HCT116 (cell line): ENCODE data around the gene PTPRF. TPM values are rescaled to one million over a fixed set of nuclear protein-coding genes. Genes with fewer than 3 reads are reported as not detected.

Experiments
- ATAC-seq: fragments of 200-7000 bp; cut with Tn5 transposase; 2 replicates; pipeline ENCODE4 v1.9.1; 2020; ENCODE audit warnings: mild to moderate bottlenecking, moderate library complexity
- BruUV-seq: library from RNA; stranded (reverse); fragments of 400-500 nt; replicated peaks from 2 replicates; lab custom pipeline; 2021; lab: Mats Ljungman, UMichigan
- CTCF ChIA-PET: fragments of 300-600 bp; sonication (Branson Sonifier 250); formaldehyde crosslinking; loops from one replicate; lab custom pipeline; 2021; ENCODE audit warnings: antibody characterized with exemption; lab: Charles Lee
- POLR2A ChIA-PET: fragments of 300-600, 350-600 bp; sonication (Branson Sonifier 250); formaldehyde crosslinking; loops from one replicate; lab custom pipeline; 2021; ENCODE audit warnings: antibody characterized with exemption; lab: Charles Lee
- RAD21 ChIA-PET, 2 experiments: fragments of 300-600 bp; sonication (Branson Sonifier 250); formaldehyde crosslinking; loops; one replicate each; lab custom pipeline; 2023; ENCODE audit warnings: low total read pairs in 2 of 2; ENCODE audit not compliant: uncharacterized antibody in 2 of 2, unreplicated experiment in 2 of 2, low non-redundant PET in 1 of 2; lab: Charles Lee
- DNase-seq: peaks from one replicate; pipeline ENCODE4 v3.0.0-alpha.2; 2010; ENCODE audit warnings: low read depth, low spot score
- H2AFZ ChIP-seq: fragments of 200-600 bp; shearing (Covaris generic), sonication (generic); 2 replicates; pipeline ENCODE4 v1.6.1; 2017; ENCODE audit warnings: low read depth, mixed run types, mixed read lengths, antibody characterized with exemption, low read length; ENCODE audit not compliant: poor library complexity, severe bottlenecking
- H3K27ac ChIP-seq: 2 replicates; pipeline ENCODE4 v1.5.1; 2012; ENCODE audit warnings: low read depth, low read length
- H3K27me3 ChIP-seq: fragments of 200-600 bp; sonication (generic); 2 replicates; pipeline ENCODE4 v1.6.1; 2016; ENCODE audit warnings: mixed run types, low read length, mixed read lengths; ENCODE audit not compliant: insufficient read depth
- H3K36me3 ChIP-seq, 2 experiments: fragments of 200-500 bp in 1 of 2; fragments of 200-600 bp in 1 of 2; sonication (Bioruptor generic) in 1 of 2; sonication (generic) in 1 of 2; 2 replicates each; pipeline versions ENCODE4 v1.5.1 to v1.6.1; 2014 to 2016; ENCODE audit warnings: low read length in 2 of 2, inconsistent platforms in 1 of 2, mixed read lengths in 1 of 2, mixed run types in 1 of 2; ENCODE audit not compliant: insufficient read depth in 2 of 2, control insufficient read depth in 1 of 2
- H3K4me1 ChIP-seq, 2 experiments: fragments of 200-600 bp in 1 of 2; sonication (generic) in 1 of 2; 2 replicates each; pipeline versions ENCODE4 v1.5.1 to v1.6.1; 2012 to 2017; ENCODE audit warnings: low read length in 2 of 2, inconsistent platforms in 1 of 2, mild to moderate bottlenecking in 1 of 2, mixed read lengths in 1 of 2, mixed run types in 1 of 2, moderate library complexity in 1 of 2; ENCODE audit not compliant: insufficient read depth in 2 of 2, control insufficient read depth in 1 of 2
- H3K4me2 ChIP-seq: fragments of 200-600 bp; sonication (generic); 2 replicates; pipeline ENCODE4 v1.6.1; 2017; ENCODE audit warnings: mixed run types, low read length, mixed read lengths
- H3K4me3 ChIP-seq, 2 experiments: fragments of 200-600 bp in 1 of 2; sonication (generic) in 1 of 2; replicated peaks in 1 of 2; 2 replicates each; pipeline ENCODE4 v1.5.1; 2011 to 2016; ENCODE audit warnings: low read length in 2 of 2, control low read depth in 1 of 2, low read depth in 1 of 2, mild to moderate bottlenecking in 1 of 2, mixed read lengths in 1 of 2, mixed run types in 1 of 2
- H3K79me2 ChIP-seq: fragments of 200-600 bp; sonication (generic); 2 replicates; pipeline ENCODE4 v1.6.1; 2017; ENCODE audit warnings: mild to moderate bottlenecking, mixed run types, low read length, moderate library complexity, mixed read lengths; ENCODE audit not compliant: insufficient read depth
- H3K9ac ChIP-seq: fragments of 200-600 bp; sonication (generic); 2 replicates; pipeline ENCODE4 v1.6.1; 2016; ENCODE audit warnings: low read length, mixed read lengths
- H3K9me2 ChIP-seq: fragments of 200-600 bp; sonication (generic), shearing (Covaris generic); 2 replicates; pipeline ENCODE4 v1.6.1; 2017; ENCODE audit warnings: mixed run types, mild to moderate bottlenecking, moderate library complexity; ENCODE audit not compliant: insufficient read depth
- H3K9me3 ChIP-seq, 2 experiments: fragments of 200-500 bp in 1 of 2; fragments of 200-600 bp in 1 of 2; sonication (Bioruptor generic) in 1 of 2; sonication (generic) in 1 of 2; 2 replicates each; pipeline ENCODE4 v1.6.1; 2014 to 2017; ENCODE audit warnings: low read length in 2 of 2, mixed read lengths in 2 of 2, inconsistent platforms in 1 of 2, low read depth in 1 of 2, mild to moderate bottlenecking in 1 of 2, mixed run types in 1 of 2, moderate library complexity in 1 of 2; ENCODE audit not compliant: control insufficient read depth in 1 of 2, insufficient read depth in 1 of 2
- H4K20me1 ChIP-seq: fragments of 200-600 bp; sonication (generic), shearing (Covaris generic); 2 replicates; pipeline ENCODE4 v1.6.1; 2017; ENCODE audit warnings: mixed run types, mild to moderate bottlenecking, moderate library complexity; ENCODE audit not compliant: insufficient read depth
- CBX3 ChIP-seq: IDR thresholded peaks from 2 replicates; pipeline ENCODE4 v1.6.1; 2012; ENCODE audit warnings: low read depth
- EGR1 ChIP-seq: IDR thresholded peaks from 2 replicates; pipeline ENCODE4 v1.6.1; 2012; ENCODE audit warnings: low read depth
- EZH2phosphoT487 ChIP-seq: fragments of 200-600 bp; IDR thresholded peaks from 2 replicates; pipeline ENCODE4 v1.6.1; 2018; ENCODE audit warnings: antibody characterized with exemption, borderline replicate concordance
- ZFX ChIP-seq: fragments of 450-650 bp; IDR thresholded peaks from 2 replicates; pipeline ENCODE4 v1.6.1; 2017
- intact Hi-C: fragments of 100-400 bp; cut with micrococcal nuclease; formaldehyde crosslinking; loops from 2 replicates; pipeline ENCODE4 v1.10.0; 2022
- total RNA-seq: library from RNA; stranded (reverse); gene quantifications from one replicate; pipeline ENCODE4 v1.2.1, GENCODE V29; 2021; ENCODE audit not compliant: unreplicated experiment
- TF ChIP-seq, protein P1 (sequence below): IDR thresholded peaks from 2 replicates; pipeline ENCODE4 v1.6.1; 2011; ENCODE audit warnings: mild to moderate bottlenecking, low read length, moderate library complexity; ENCODE audit not compliant: insufficient replicate concordance; ENCODE audit errors: extremely low read depth

The PTPRF gene
- total RNA-seq, 1 experiment from 2014 or later, result 224 TPM

GRCh38 chr1:43605157-43605556 is 74.5 kb downstream of the PTPRF start:
- Histone ChIP-seq H3K36me3 (peaks cover 44 to 49% of the 10 kb centered on the region in 2 experiments; a peak in 3 of 4 replicates), H2AFZ (no peak overlapping the region)
- no peak for TF ChIP-seq EZH2phosphoT487
- TF ChIP-seq, all 23 proteins: peak for 0
- Histone ChIP-seq H3K4me1 (no peaks in the 10 kb centered on the region), H3K27me3 (no peaks in the 10 kb centered on the region), H3K4me3 (no peak overlapping the region), H3K79me2 (no peaks in the 10 kb centered on the region), H3K4me2 (no peak overlapping the region), H3K9ac (no peak overlapping the region), H3K9me3 (no peaks in the 10 kb centered on the region), H3K9me2 (no peaks in the 10 kb centered on the region), H3K27ac (no peak overlapping the region), H4K20me1 (no peaks in the 10 kb centered on the region)
- ChIA-PET POLR2A (no interaction called here), RAD21 (no interaction called here), CTCF (no interaction called here)
- intact Hi-C loops, result no loop called here
- TSS peak; percentile 29 for BruUV-seq
- ATAC-seq (no peak), DNase-seq (no peak)

- Histone ChIP-seq H3K36me3 (peaks cover 45 to 55% of the 10 kb centered on the region in 2 experiments; a peak in 3 of 4 replicates), H3K9me3 (no peaks in the 10 kb centered on the region), H3K27me3 (no peaks in the 10 kb centered on the region), H2AFZ (no peak overlapping the region), H3K79me2 (no peaks in the 10 kb centered on the region), H3K9ac (no peak overlapping the region), H3K27ac (no peak overlapping the region), H3K4me2 (no peak overlapping the region), H3K9me2 (no peaks in the 10 kb centered on the region), H4K20me1 (no peaks in the 10 kb centered on the region), H3K4me1 (no peaks in the 10 kb centered on the region), H3K4me3 (no peak overlapping the region)
- ChIA-PET POLR2A (no interaction called here), RAD21 (no interaction called here), CTCF (no interaction called here)
- no TSS peak for BruUV-seq
- ATAC-seq (no peak), DNase-seq (no peak)
- intact Hi-C loops, result no loop called here
- no peak for TF ChIP-seq ZFX
- no peak for TF ChIP-seq EGR1
- TF ChIP-seq CBX3, result no peak
- TF ChIP-seq, protein P1, sequence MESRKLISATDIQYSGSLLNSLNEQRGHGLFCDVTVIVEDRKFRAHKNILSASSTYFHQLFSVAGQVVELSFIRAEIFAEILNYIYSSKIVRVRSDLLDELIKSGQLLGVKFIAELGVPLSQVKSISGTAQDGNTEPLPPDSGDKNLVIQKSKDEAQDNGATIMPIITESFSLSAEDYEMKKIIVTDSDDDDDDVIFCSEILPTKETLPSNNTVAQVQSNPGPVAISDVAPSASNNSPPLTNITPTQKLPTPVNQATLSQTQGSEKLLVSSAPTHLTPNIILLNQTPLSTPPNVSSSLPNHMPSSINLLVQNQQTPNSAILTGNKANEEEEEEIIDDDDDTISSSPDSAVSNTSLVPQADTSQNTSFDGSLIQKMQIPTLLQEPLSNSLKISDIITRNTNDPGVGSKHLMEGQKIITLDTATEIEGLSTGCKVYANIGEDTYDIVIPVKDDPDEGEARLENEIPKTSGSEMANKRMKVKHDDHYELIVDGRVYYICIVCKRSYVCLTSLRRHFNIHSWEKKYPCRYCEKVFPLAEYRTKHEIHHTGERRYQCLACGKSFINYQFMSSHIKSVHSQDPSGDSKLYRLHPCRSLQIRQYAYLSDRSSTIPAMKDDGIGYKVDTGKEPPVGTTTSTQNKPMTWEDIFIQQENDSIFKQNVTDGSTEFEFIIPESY, result no peak
Measured at GRCh38 chr1:43605766-43606165, 75.1 kb downstream of the PTPRF start.
